ENCODE measurements around the gene TGIF2.

GRCh38 chr20:36606158-36607066 is 33.0 kb downstream of the TGIF2 start:
- TF ChIP-seq CTCF (IDR thresholded peaks at IDR 0.05; ENCODE audit: low read depth, low read length, poor library complexity, severe bottlenecking) (no peak), EZH2phosphoT487 (IDR thresholded peaks at IDR 0.05; ENCODE audit: borderline replicate concordance, low read length) (no peak)
